Peyer's patch (tissue), 4 donors: ENCODE results near the gene NAV2.

Experiments
- CTCF ChIP-seq, 6 experiments: fragments of 450-650 bp in 4 of 6; fragments of 200-600 bp in 2 of 6; sonication (generic) in 1 of 6; IDR thresholded peaks; one replicate each; pipeline ENCODE4 v1.5.1; 2017 to 2019; ENCODE audit warnings: antibody characterized with exemption in 6 of 6, mild to moderate bottlenecking in 3 of 6, moderate library complexity in 1 of 6
- POLR2A ChIP-seq, 2 donors: fragments of 450-650 bp; IDR thresholded peaks; one replicate each; pipeline ENCODE4 v1.5.1; 2017; ENCODE audit warnings: antibody characterized with exemption in 2 of 2, mild to moderate bottlenecking in 2 of 2, moderate library complexity in 2 of 2

GRCh38 chr11:19878520-19878919 lies 165.9 kb downstream of the NAV2 start:
- TF ChIP-seq CTCF (IDR thresholded peaks at IDR 0.05): no peak
- no peak for TF ChIP-seq POLR2A (IDR thresholded peaks at IDR 0.05)
